ENCODE measurements around the gene STAT5B. TPM values are rescaled to one million over a fixed set of nuclear protein-coding genes. Genes with fewer than 3 reads are reported as not detected.

STAT5B gene
- total and polyA plus RNA-seq, 2 of the 13 experiments (the other 11 are each of a cell fraction or from before 2014, with no cell fraction given), result 21.0 to 42.8 TPM

GRCh38 chr17:42275527-42276358 lies 448 bp downstream of the STAT5B start (continued):
- TF ChIP-seq, protein P1, sequence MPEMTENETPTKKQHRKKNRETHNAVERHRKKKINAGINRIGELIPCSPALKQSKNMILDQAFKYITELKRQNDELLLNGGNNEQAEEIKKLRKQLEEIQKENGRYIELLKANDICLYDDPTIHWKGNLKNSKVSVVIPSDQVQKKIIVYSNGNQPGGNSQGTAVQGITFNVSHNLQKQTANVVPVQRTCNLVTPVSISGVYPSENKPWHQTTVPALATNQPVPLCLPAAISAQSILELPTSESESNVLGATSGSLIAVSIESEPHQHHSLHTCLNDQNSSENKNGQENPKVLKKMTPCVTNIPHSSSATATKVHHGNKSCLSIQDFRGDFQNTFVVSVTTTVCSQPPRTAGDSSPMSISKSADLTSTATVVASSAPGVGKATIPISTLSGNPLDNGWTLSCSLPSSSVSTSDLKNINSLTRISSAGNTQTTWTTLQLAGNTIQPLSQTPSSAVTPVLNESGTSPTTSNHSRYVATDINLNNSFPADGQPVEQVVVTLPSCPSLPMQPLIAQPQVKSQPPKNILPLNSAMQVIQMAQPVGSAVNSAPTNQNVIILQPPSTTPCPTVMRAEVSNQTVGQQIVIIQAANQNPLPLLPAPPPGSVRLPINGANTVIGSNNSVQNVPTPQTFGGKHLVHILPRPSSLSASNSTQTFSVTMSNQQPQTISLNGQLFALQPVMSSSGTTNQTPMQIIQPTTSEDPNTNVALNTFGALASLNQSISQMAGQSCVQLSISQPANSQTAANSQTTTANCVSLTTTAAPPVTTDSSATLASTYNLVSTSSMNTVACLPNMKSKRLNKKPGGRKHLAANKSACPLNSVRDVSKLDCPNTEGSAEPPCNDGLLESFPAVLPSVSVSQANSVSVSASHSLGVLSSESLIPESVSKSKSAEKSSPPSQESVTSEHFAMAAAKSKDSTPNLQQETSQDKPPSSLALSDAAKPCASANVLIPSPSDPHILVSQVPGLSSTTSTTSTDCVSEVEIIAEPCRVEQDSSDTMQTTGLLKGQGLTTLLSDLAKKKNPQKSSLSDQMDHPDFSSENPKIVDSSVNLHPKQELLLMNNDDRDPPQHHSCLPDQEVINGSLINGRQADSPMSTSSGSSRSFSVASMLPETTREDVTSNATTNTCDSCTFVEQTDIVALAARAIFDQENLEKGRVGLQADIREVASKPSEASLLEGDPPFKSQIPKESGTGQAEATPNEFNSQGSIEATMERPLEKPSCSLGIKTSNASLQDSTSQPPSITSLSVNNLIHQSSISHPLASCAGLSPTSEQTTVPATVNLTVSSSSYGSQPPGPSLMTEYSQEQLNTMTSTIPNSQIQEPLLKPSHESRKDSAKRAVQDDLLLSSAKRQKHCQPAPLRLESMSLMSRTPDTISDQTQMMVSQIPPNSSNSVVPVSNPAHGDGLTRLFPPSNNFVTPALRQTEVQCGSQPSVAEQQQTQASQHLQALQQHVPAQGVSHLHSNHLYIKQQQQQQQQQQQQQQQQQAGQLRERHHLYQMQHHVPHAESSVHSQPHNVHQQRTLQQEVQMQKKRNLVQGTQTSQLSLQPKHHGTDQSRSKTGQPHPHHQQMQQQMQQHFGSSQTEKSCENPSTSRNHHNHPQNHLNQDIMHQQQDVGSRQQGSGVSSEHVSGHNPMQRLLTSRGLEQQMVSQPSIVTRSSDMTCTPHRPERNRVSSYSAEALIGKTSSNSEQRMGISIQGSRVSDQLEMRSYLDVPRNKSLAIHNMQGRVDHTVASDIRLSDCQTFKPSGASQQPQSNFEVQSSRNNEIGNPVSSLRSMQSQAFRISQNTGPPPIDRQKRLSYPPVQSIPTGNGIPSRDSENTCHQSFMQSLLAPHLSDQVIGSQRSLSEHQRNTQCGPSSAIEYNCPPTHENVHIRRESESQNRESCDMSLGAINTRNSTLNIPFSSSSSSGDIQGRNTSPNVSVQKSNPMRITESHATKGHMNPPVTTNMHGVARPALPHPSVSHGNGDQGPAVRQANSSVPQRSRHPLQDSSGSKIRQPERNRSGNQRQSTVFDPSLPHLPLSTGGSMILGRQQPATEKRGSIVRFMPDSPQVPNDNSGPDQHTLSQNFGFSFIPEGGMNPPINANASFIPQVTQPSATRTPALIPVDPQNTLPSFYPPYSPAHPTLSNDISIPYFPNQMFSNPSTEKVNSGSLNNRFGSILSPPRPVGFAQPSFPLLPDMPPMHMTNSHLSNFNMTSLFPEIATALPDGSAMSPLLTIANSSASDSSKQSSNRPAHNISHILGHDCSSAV (CRISPR knock-in tag; IDR thresholded peaks at IDR 0.05; ENCODE audit: borderline replicate concordance), result no peak
- TF ChIP-seq SCMH1 (CRISPR knock-in tag; IDR thresholded peaks at IDR 0.05; ENCODE audit: borderline replicate concordance) (no peak), TGIF2 (CRISPR knock-in tag; IDR thresholded peaks at IDR 0.05) (peak; percentile 10; the same call in 1 of the 2 replicates), RFX1 (IDR thresholded peaks at IDR 0.05) (no peak), ZNF350 (CRISPR knock-in tag; IDR thresholded peaks at IDR 0.05; ENCODE audit: borderline replicate concordance, low read depth) (0 out of 2 replicates have a peak, but pooled peaks have one; percentile 32), MYC (CRISPR knock-in tag; IDR thresholded peaks at IDR 0.05; ENCODE audit: borderline replicate concordance) (peak; percentile 26; the same call in 1 of the 2 replicates), ERF (CRISPR knock-in tag; IDR thresholded peaks at IDR 0.05) (0 out of 2 replicates have a peak, but pooled peaks have one; percentile 3), THRA (CRISPR knock-in tag; IDR thresholded peaks at IDR 0.05; ENCODE audit: borderline replicate concordance) (no peak), SRSF1 (optimal IDR thresholded peaks at IDR 0.05; ENCODE audit: low read depth, low read length) (peak; percentile 12), SAP130 (CRISPR knock-in tag; IDR thresholded peaks at IDR 0.05; ENCODE audit: low read depth) (peak; percentile 20; the same call in 1 of the 2 replicates), FOXO4 (CRISPR knock-in tag; conservative IDR thresholded peaks at IDR 0.05) (no peak)
- TF ChIP-seq, protein P2, sequence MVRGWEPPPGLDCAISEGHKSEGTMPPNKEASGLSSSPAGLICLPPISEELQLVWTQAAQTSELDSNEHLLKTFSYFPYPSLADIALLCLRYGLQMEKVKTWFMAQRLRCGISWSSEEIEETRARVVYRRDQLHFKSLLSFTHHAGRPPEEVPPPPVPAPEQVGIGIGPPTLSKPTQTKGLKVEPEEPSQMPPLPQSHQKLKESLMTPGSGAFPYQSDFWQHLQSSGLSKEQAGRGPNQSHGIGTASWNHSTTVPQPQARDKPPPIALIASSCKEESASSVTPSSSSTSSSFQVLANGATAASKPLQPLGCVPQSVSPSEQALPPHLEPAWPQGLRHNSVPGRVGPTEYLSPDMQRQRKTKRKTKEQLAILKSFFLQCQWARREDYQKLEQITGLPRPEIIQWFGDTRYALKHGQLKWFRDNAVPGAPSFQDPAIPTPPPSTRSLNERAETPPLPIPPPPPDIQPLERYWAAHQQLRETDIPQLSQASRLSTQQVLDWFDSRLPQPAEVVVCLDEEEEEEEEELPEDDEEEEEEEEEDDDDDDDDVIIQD (CRISPR knock-in tag; IDR thresholded peaks at IDR 0.05; ENCODE audit: low read depth), result no peak
- TF ChIP-seq, protein P3, sequence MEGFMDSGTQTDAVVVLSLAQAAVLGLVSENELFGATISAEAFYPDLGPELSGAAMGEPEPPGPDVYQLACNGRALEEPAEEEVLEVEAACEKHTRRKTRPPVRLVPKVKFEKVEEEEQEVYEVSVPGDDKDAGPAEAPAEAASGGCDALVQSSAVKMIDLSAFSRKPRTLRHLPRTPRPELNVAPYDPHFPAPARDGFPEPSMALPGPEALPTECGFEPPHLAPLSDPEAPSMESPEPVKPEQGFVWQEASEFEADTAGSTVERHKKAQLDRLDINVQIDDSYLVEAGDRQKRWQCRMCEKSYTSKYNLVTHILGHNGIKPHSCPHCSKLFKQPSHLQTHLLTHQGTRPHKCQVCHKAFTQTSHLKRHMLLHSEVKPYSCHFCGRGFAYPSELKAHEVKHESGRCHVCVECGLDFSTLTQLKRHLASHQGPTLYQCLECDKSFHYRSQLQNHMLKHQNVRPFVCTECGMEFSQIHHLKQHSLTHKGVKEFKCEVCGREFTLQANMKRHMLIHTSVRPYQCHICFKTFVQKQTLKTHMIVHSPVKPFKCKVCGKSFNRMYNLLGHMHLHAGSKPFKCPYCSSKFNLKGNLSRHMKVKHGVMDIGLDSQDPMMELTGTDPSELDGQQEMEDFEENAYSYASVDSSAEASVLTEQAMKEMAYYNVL (CRISPR knock-in tag; IDR thresholded peaks at IDR 0.05; ENCODE audit: borderline replicate concordance), result no peak
